Activated B cell treated with CpG ODN at 0.5 μM for 24 hours (primary cell): Measurements from ENCODE around the gene KAZN. TPM values are rescaled to one million over a fixed set of nuclear protein-coding genes. Genes with fewer than 3 reads are reported as not detected.

ENCODE experiments used
- ATAC-seq: fragments of 200-7000 bp; cut with Tn5 transposase; one replicate; pipeline ENCODE4 v1.10.0; 2021; ENCODE audit warnings: low read depth, mild to moderate bottlenecking, moderate library complexity
- CTCF ChIA-PET: fragments of 350-600 bp; sonication (Branson Sonifier 250); formaldehyde crosslinking; loops from one replicate; lab custom pipeline; 2021; ENCODE audit warnings: antibody characterized with exemption; lab: Charles Lee
- POLR2A ChIA-PET: fragments of 350-600 bp; sonication (Branson Sonifier 250); formaldehyde crosslinking; loops from one replicate; lab custom pipeline; 2021; ENCODE audit warnings: antibody characterized with exemption; lab: Charles Lee
- DNase-seq: peaks from one replicate; pipeline ENCODE4 v3.0.0; 2022
- H3K27ac Mint-ChIP-seq: one replicate; pipeline ENCODE4 v1.8.0; 2020; ENCODE audit warnings: mixed read lengths
- H3K27me3 Mint-ChIP-seq: one replicate; pipeline ENCODE4 v1.8.0; 2021; ENCODE audit warnings: mixed read lengths
- H3K36me3 Mint-ChIP-seq: one replicate; pipeline ENCODE4 v1.8.0; 2021; ENCODE audit warnings: low read depth, mixed read lengths
- H3K4me1 Mint-ChIP-seq: one replicate; pipeline ENCODE4 v1.8.0; 2021; ENCODE audit warnings: mixed read lengths
- H3K4me3 Mint-ChIP-seq: one replicate; pipeline ENCODE4 v1.8.0; 2020; ENCODE audit warnings: mild to moderate bottlenecking, mixed read lengths
- H3K9me3 Mint-ChIP-seq: one replicate; pipeline ENCODE4 v1.8.0; 2020; ENCODE audit warnings: mixed read lengths
- CTCF ChIP-seq: fragments of 200-600 bp; IDR thresholded peaks from one replicate; pipeline ENCODE4 v1.8.0; 2022; ENCODE audit warnings: antibody characterized with exemption, mild to moderate bottlenecking
- intact Hi-C: fragments of 100-400 bp; cut with micrococcal nuclease; formaldehyde crosslinking; loops from one replicate; pipeline ENCODE4 v1.15.1; 2024
- total RNA-seq: library from RNA; stranded (reverse); gene quantifications from 2 replicates; pipeline ENCODE4 v1.2.3, GENCODE V29; 2022

KAZN gene
- total RNA-seq, 1 donor from 2014 or later: 0.73 TPM

GRCh38 chr1:14844356-14844755 lies 245.9 kb downstream of the KAZN start:
- Mint-ChIP-seq H3K27me3 (peaks cover 7% of the 10 kb centered on the region), H3K9me3 (peaks cover 17% of the 10 kb centered on the region), H3K4me3 (no peak overlapping the region), H3K4me1 (no peaks in the 10 kb centered on the region), H3K36me3 (peaks cover 2% of the 10 kb centered on the region), H3K27ac (no peak overlapping the region)
- TF ChIP-seq CTCF: no peak
- DNase-seq (no peak), ATAC-seq (no peak)
- CTCF ChIA-PET: no interaction called here
- POLR2A ChIA-PET: no interaction called here
- intact Hi-C loops: no loop called here

DNA sequence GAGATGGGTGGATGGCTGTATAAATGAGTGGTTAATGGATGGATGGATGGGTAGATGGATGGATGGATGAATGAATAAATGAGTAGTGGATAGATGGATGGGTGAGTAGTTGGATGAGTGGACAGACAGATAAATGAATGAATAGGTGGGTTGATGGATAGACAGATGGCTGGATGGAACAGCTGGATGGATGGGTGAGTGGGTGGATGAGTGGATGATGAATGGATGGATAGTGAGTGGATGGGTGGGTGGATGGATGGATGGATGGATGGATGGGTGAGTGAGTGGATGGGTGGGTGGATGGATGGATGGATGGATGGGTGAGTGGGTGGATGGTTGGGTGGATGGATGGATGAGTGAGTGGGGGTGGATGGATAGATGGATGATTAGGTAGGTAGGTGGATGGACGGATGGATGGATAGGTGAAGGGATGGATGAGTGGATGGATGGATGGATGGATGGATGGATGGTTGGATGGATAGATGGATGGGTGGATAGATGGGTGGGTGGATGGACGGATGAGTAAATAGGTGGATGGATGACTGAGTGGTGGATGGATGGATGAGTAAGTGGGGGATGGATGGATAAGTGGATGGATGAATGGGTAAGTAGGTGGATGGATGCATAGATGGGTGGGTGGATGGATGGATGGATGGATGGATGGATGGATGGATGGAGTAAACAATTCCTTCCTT lies 246.6 kb downstream of the KAZN start:
- no peak for DNase-seq
- peaks cover 5% of the 10 kb centered on the region for H3K27me3 Mint-ChIP-seq
- no peak overlapping the region for H3K27ac Mint-ChIP-seq
- peaks cover 17% of the 10 kb centered on the region for H3K9me3 Mint-ChIP-seq
- CTCF ChIA-PET: no interaction called here
- POLR2A ChIA-PET: no interaction called here
- peaks cover 2% of the 10 kb centered on the region for H3K36me3 Mint-ChIP-seq
- intact Hi-C loops: no loop called here
- no peak for ATAC-seq
- no peak overlapping the region for H3K4me3 Mint-ChIP-seq
- H3K4me1 Mint-ChIP-seq: no peaks in the 10 kb centered on the region
- no peak for TF ChIP-seq CTCF

GRCh38 chr1:14845851-14846250 lies 247.4 kb downstream of the KAZN start:
- ChIA-PET CTCF (no interaction called here), POLR2A (no interaction called here)
- no peak overlapping the region for H3K27ac Mint-ChIP-seq
- intact Hi-C loops: no loop called here
- peaks cover 14% of the 10 kb centered on the region for H3K9me3 Mint-ChIP-seq
- DNase-seq: no peak
- no peak for TF ChIP-seq CTCF
- H3K4me1 Mint-ChIP-seq: no peaks in the 10 kb centered on the region
- no peaks in the 10 kb centered on the region for H3K36me3 Mint-ChIP-seq
- no peak overlapping the region for H3K4me3 Mint-ChIP-seq
- no peak for ATAC-seq
- peaks cover 5% of the 10 kb centered on the region for H3K27me3 Mint-ChIP-seq

DNA sequence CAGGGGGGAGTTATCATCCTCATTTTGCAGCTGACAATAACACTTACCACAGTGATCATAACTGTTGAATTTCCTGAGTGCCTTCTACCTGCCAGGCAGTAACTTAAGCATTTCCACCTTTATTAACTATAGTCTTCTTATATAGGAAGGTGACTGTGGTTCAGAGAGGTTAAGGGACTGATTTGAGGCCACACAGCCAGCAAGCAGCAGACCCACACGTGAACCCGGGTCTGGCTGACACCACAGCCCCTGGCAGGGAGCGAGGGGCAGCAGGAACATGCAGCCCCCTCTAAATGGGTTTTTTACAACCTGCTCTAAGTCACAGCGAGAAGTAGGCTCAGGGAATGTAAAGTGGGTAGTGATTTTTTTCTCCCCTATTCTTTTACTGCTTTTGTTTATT lies 248.2 kb downstream of the KAZN start:
- POLR2A ChIA-PET: no interaction called here

GRCh38 chr1:14848203-14848602 lies 249.7 kb downstream of the KAZN start:
- H3K27ac Mint-ChIP-seq: no peak overlapping the region
- POLR2A ChIA-PET: no interaction called here
- CTCF ChIA-PET: no interaction called here

More for the DNA sequence above, 248.2 kb downstream of the KAZN start:
- CTCF ChIA-PET: no interaction called here
- intact Hi-C loops: no loop called here
- Mint-ChIP-seq H3K4me3 (no peak overlapping the region), H3K27me3 (peaks cover 5% of the 10 kb centered on the region), H3K4me1 (no peaks in the 10 kb centered on the region), H3K9me3 (peaks cover 9% of the 10 kb centered on the region), H3K36me3 (no peaks in the 10 kb centered on the region), H3K27ac (no peak overlapping the region)
- DNase-seq (no peak), ATAC-seq (no peak)
- no peak for TF ChIP-seq CTCF

More at GRCh38 chr1:14848203-14848602, 249.7 kb downstream of the KAZN start:
- ATAC-seq (no peak), DNase-seq (no peak)
- H3K36me3 Mint-ChIP-seq: no peaks in the 10 kb centered on the region
- TF ChIP-seq CTCF: no peak
- H3K4me3 Mint-ChIP-seq: no peak overlapping the region
- no peaks in the 10 kb centered on the region for H3K9me3 Mint-ChIP-seq
- intact Hi-C loops: no loop called here
- H3K4me1 Mint-ChIP-seq: no peaks in the 10 kb centered on the region
- H3K27me3 Mint-ChIP-seq: peaks cover 5% of the 10 kb centered on the region
